Astrocyte (in vitro differentiated cells and primary cell): ENCODE data around the gene DCAF10. TPM values are rescaled to one million over a fixed set of nuclear protein-coding genes. Genes with fewer than 3 reads are reported as not detected.

ENCODE experiments used
- DNase-seq: peaks from one replicate; pipeline ENCODE4 v3.0.0-alpha.2; 2010; ENCODE audit warnings: low read depth
- FAIRE-seq: peaks from 2 replicates; lab custom pipeline; 2011; peaks lifted over from hg19 to GRCh38; lab: Jason Lieb, UNC
- H2AFZ ChIP-seq: 2 replicates; pipeline ENCODE4 v1.6.0; 2012; ENCODE audit warnings: low read depth, low read length, inconsistent platforms
- H3K27ac ChIP-seq: 2 replicates; pipeline ENCODE4 v1.5.1; 2011; ENCODE audit warnings: low read depth, low read length, inconsistent platforms
- H3K27me3 ChIP-seq: 2 replicates; pipeline ENCODE4 v1.6.0; 2011; ENCODE audit warnings: low read length, inconsistent platforms; ENCODE audit not compliant: insufficient read depth
- H3K36me3 ChIP-seq: 2 replicates; pipeline ENCODE4 v1.5.1; 2011; ENCODE audit warnings: low read length, inconsistent platforms; ENCODE audit not compliant: insufficient read depth
- H3K4me1 ChIP-seq: 2 replicates; pipeline ENCODE4 v1.5.1; 2011; ENCODE audit warnings: low read length, inconsistent platforms; ENCODE audit not compliant: insufficient read depth
- H3K4me2 ChIP-seq: 2 replicates; pipeline ENCODE4 v1.6.0; 2012; ENCODE audit warnings: low read length, inconsistent platforms
- H3K4me3 ChIP-seq: 2 replicates; pipeline ENCODE4 v1.5.1; 2011; ENCODE audit warnings: low read depth, mild to moderate bottlenecking, low read length, inconsistent platforms; ENCODE audit not compliant: insufficient read depth
- H3K79me2 ChIP-seq: 2 replicates; pipeline ENCODE4 v1.6.0; 2012; ENCODE audit warnings: mild to moderate bottlenecking, low read length, inconsistent platforms; ENCODE audit not compliant: insufficient read depth
- H3K9ac ChIP-seq: 2 replicates; pipeline ENCODE4 v1.6.0; 2012; ENCODE audit warnings: mild to moderate bottlenecking, low read length, inconsistent platforms
- H3K9me3 ChIP-seq: 2 replicates; pipeline ENCODE4 v1.5.1; 2012; ENCODE audit warnings: low read depth, mild to moderate bottlenecking, low read length, inconsistent platforms; ENCODE audit not compliant: insufficient read depth
- H4K20me1 ChIP-seq: 2 replicates; pipeline ENCODE4 v1.6.0; 2012; ENCODE audit warnings: low read length, inconsistent platforms; ENCODE audit not compliant: insufficient read depth
- H3K27ac Mint-ChIP-seq: one replicate; pipeline ENCODE4 v1.8.0; 2021; ENCODE audit warnings: mild to moderate bottlenecking, mixed read lengths; ENCODE audit not compliant: unreplicated experiment
- H3K27me3 Mint-ChIP-seq: one replicate; pipeline ENCODE4 v1.8.0; 2021; ENCODE audit warnings: low read depth, mixed read lengths; ENCODE audit not compliant: unreplicated experiment
- H3K36me3 Mint-ChIP-seq: one replicate; pipeline ENCODE4 v1.8.0; 2021; ENCODE audit warnings: low read depth, mixed read lengths; ENCODE audit not compliant: unreplicated experiment
- H3K4me1 Mint-ChIP-seq: one replicate; pipeline ENCODE4 v1.8.0; 2021; ENCODE audit warnings: low read depth, mixed read lengths; ENCODE audit not compliant: unreplicated experiment
- H3K4me3 Mint-ChIP-seq: one replicate; pipeline ENCODE4 v1.8.0; 2021; ENCODE audit warnings: mild to moderate bottlenecking, moderate library complexity, mixed read lengths; ENCODE audit not compliant: unreplicated experiment
- H3K9me3 Mint-ChIP-seq: one replicate; pipeline ENCODE4 v1.8.0; 2021; ENCODE audit warnings: mild to moderate bottlenecking, mixed read lengths; ENCODE audit not compliant: unreplicated experiment
- CTCF ChIP-seq: IDR thresholded peaks from 2 replicates; pipeline ENCODE4 v1.5.1; 2011; ENCODE audit warnings: low read depth, mild to moderate bottlenecking, inconsistent platforms, low read length, moderate library complexity; ENCODE audit not compliant: insufficient read depth
- EZH2 ChIP-seq: IDR thresholded peaks from 2 replicates; pipeline ENCODE4 v1.6.1; 2012; ENCODE audit warnings: mild to moderate bottlenecking, low read length, inconsistent platforms; ENCODE audit not compliant: insufficient read depth
- total RNA-seq: library from RNA; stranded (reverse); gene quantifications from 2 replicates; pipeline ENCODE4 v1.2.1, GENCODE V29; 2021

Gene DCAF10
- total RNA-seq, 1 donor from 2014 or later, result 22.3 TPM

GRCh38 chr9:37904445-37905130, 104.0 kb downstream of the DCAF10 start:
- H3K36me3 Mint-ChIP-seq, result peaks cover 3% of the 10 kb centered on the region
- DNase-seq (no peak), FAIRE-seq (no peak)
- peak overlapping the region; percentile 86 for H3K4me3 Mint-ChIP-seq
- H3K9me3 Mint-ChIP-seq, result no peaks in the 10 kb centered on the region
- H2AFZ ChIP-seq, result peak overlapping the region; percentile 77
- no peaks in the 10 kb centered on the region for H3K36me3 ChIP-seq
- peak overlapping the region; percentile 92 for H3K4me3 ChIP-seq
- H3K27me3 Mint-ChIP-seq, result no peaks in the 10 kb centered on the region
- H3K4me2 ChIP-seq, result peak overlapping the region; percentile 90
- no peaks in the 10 kb centered on the region for H3K27me3 ChIP-seq
- H3K9me3 ChIP-seq, result no peaks in the 10 kb centered on the region
- H3K4me1 ChIP-seq, result peaks cover 20% of the 10 kb centered on the region
- TF ChIP-seq EZH2 (no peak), CTCF (no peak)
- H3K27ac Mint-ChIP-seq, result peak overlapping the region; percentile 91
- peaks cover 41% of the 10 kb centered on the region for H3K79me2 ChIP-seq
- H3K27ac ChIP-seq, result peak overlapping the region; percentile 73
- H4K20me1 ChIP-seq, result peaks cover 32% of the 10 kb centered on the region
- peak overlapping the region; percentile 87 for H3K9ac ChIP-seq
- H3K4me1 Mint-ChIP-seq, result peaks cover 25% of the 10 kb centered on the region

GRCh38 chr9:37905131-37905505, 104.5 kb downstream of the DCAF10 start:
- DNase-seq, result no peak
- Mint-ChIP-seq H3K27ac (peak overlapping the region; percentile 51), H3K4me1 (peaks cover 25% of the 10 kb centered on the region), H3K4me3 (peak overlapping the region; percentile 86), H3K9me3 (no peaks in the 10 kb centered on the region), H3K36me3 (peaks cover 3% of the 10 kb centered on the region), H3K27me3 (no peaks in the 10 kb centered on the region)
- Histone ChIP-seq H2AFZ (peak overlapping the region; percentile 77), H3K4me3 (peak overlapping the region; percentile 92), H4K20me1 (peaks cover 31% of the 10 kb centered on the region), H3K9me3 (no peaks in the 10 kb centered on the region), H3K27me3 (no peaks in the 10 kb centered on the region), H3K36me3 (no peaks in the 10 kb centered on the region), H3K4me1 (peaks cover 20% of the 10 kb centered on the region), H3K9ac (peak overlapping the region; percentile 87), H3K27ac (no peak overlapping the region), H3K79me2 (peaks cover 38% of the 10 kb centered on the region), H3K4me2 (peak overlapping the region; percentile 90)
- FAIRE-seq, result no peak
- TF ChIP-seq CTCF, result no peak
- TF ChIP-seq EZH2, result no peak

GRCh38 chr9:37905776-37906175, 105.2 kb downstream of the DCAF10 start:
- no peak overlapping the region for H3K9ac ChIP-seq
- DNase-seq (no peak), FAIRE-seq (no peak)
- H3K9me3 Mint-ChIP-seq, result no peaks in the 10 kb centered on the region
- H3K4me2 ChIP-seq, result no peak overlapping the region
- H3K27ac ChIP-seq, result no peak overlapping the region
- H3K27ac Mint-ChIP-seq, result peak overlapping the region; percentile 66
- H3K27me3 ChIP-seq, result no peaks in the 10 kb centered on the region
- H3K4me3 ChIP-seq, result no peak overlapping the region
- H3K36me3 Mint-ChIP-seq, result peaks cover 3% of the 10 kb centered on the region
- peaks cover 31% of the 10 kb centered on the region for H3K79me2 ChIP-seq
- no peaks in the 10 kb centered on the region for H3K9me3 ChIP-seq
- no peaks in the 10 kb centered on the region for H3K36me3 ChIP-seq
- TF ChIP-seq EZH2, result no peak
- TF ChIP-seq CTCF, result no peak
- peaks cover 20% of the 10 kb centered on the region for H3K4me1 ChIP-seq
- H3K27me3 Mint-ChIP-seq, result no peaks in the 10 kb centered on the region
- H3K4me1 Mint-ChIP-seq, result peaks cover 25% of the 10 kb centered on the region
- H3K4me3 Mint-ChIP-seq, result peak overlapping the region; percentile 56
- H4K20me1 ChIP-seq, result peaks cover 24% of the 10 kb centered on the region
- H2AFZ ChIP-seq, result no peak overlapping the region
